Stimulated activated CD4-positive, alpha-beta T cell treated with anti-CD3 and anti-CD28 coated beads, TNF-alpha, amount 100 ng/mL, for 24 hours (primary cell): ENCODE data around the gene FAM20A.

Experiments
- DNase-seq, 3 experiments: peaks; one replicate each; pipeline ENCODE4 v3.0.0-alpha.2; 2020; ENCODE audit warnings: low read depth in 3 of 3

The FAM20A gene

DNA sequence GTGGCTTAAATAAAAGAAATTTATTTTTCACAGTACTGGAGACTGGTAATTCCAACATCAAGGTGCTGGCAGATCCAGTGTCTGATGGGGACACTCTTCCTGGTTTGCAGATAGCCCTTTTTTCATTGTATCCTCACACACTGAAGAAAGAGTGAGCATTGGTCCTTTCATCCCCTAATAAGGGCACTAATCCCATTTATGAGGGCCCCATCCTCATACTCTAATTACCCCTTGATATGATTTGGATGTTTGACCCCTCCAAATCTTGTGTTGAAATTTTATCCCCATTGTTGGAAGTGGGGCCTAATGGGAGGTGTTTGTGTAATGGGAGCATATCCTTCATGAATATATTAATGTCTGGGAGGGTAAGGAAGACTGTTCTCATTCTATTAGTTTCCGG, 9.4 kb upstream of the FAM20A start:
- no peak for DNase-seq

DNA sequence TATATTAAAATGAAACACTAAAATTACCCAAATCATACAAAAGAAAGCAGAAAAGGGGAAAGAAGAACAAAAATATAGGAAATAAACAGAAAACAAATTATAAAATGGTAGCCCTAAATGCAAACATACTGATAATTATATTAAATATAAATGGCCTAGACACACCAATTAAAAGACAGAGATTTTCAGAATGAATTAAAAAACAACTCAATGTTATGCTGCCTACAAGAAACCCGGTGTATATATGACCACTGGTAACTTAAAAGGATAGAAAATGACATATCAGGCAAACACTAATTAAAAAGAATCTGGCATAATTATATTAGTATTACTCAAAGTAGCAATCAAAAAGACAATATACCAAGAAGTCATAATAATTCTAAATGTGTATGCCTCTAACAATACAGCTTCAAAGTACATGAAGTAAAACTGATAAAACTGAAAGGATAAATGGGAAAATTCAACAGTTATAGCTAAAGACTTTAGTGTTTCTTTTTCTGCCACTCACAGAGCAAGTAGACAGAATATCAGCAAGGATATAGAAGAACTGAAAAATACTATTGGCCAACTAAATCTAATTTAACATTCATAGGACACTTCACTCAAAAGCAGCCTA, 7.5 kb upstream of the FAM20A start:
- no peak for DNase-seq

DNA sequence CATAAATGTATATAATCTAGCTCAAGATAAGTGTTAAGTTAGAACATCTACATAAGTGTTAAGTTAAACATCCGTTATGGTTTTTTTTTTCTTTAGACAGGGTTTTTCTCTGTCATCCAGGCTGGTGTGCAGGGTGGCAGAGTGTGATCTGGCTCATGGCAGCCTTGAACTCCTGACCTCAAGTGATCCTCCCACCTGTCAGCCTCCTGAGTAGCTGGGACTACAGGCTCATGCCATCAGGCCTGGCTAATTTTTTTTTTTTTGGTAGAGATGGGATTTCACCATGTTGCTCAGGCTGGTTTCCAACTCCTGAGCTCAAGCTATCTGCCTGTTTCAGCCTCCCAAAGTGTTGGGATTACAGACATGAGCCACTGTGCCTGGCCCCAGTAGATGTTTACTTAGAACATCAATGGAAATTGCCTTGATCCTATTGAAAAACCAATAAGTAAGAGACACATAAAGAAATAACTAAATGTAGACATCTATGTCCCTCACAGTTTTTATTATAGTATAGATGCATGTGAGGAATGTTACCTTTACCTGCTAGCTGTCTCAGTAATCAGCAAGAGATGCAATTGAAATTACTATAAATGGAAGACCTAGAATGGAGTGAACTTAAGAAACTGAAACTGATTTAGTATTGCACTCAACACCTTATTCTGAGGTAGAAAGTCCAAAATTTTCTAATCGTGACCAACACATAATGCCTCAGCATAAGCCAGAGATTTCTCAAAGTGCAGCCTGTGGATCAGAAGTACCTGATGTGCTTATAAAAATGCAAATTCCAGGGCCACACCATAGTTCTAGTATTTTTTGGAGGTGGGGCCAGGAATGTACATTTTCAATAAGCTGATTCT, 5.5 kb upstream of the FAM20A start:
- DNase-seq: no peak

DNA sequence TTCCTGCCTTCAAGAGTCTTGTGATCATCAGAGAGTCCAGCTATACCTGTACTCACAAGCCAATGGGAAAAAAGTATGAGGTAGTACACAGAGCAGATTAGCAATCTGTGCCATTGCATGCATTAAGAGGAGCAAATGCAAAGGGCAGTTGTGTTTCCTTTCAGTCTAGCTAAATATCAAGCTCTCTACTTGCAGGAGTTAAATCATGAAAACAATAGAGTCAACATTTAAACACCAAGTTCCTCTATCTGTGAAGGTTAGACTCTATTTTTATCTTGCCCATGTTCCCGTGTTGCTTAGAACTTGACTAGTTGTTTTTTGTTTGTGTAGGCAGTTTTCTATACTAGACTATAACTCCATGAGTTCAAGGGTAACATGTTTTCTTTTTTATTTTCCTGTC, 4.7 kb upstream of the FAM20A start:
- DNase-seq: no peak

DNA sequence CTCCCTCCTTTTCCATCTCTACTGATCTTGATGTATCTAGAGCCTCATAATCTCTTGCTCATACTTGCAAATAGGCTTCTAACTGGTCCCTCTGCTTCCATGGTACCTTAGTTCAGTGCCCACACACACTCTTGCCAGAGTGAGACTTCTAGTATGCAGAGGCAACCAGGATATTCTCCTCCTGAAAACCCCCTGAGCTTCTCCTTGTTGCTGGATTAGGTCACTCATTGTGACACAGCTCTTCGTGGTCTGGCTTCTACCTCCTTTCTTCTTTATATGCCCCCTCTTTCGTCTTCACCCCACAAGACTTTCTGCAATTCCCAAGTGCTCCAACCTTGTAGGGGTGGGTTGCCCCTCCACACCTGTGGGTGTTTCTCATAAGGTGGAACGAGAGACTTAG, 2.5 kb upstream of the FAM20A start:
- no peak for DNase-seq

DNA sequence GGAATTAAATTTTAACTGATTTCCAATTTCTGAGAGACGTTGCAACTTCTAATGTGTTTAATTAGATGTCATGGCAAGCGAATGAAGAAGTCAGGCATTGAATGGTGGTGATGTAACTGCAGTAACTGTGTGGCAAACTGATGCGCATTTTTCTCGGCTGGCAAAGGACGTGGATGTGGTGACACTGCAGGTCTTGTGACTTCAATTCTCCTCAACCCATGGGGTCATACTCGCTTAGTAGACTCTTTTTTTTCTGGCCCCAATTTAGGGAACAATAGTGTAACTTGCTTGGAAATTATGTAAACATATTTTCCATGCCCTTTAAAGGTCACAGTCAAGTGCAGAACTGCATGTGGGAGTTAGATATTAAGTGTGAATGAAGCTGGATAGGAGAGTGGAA, 1.9 kb upstream of the FAM20A start:
- no peak for DNase-seq

DNA sequence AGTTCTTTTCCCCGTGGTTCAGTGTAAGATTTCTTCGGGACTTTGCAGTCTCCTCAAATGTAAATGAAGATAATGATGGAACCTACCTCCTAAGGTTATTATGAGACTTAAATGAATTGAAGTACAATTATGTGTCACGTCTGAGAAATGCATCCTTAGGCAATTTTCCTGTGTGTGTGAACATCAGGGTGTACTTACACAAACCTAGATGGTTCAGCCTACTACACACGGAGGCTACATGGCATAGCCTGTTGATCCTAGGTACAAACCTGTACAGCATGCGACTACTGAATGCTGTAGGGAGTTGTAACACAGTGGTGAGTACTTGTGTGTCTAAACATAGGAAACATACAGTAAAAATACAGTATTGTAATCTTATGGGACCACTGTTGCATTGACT, 1.1 kb upstream of the FAM20A start:
- DNase-seq: no peak

DNA sequence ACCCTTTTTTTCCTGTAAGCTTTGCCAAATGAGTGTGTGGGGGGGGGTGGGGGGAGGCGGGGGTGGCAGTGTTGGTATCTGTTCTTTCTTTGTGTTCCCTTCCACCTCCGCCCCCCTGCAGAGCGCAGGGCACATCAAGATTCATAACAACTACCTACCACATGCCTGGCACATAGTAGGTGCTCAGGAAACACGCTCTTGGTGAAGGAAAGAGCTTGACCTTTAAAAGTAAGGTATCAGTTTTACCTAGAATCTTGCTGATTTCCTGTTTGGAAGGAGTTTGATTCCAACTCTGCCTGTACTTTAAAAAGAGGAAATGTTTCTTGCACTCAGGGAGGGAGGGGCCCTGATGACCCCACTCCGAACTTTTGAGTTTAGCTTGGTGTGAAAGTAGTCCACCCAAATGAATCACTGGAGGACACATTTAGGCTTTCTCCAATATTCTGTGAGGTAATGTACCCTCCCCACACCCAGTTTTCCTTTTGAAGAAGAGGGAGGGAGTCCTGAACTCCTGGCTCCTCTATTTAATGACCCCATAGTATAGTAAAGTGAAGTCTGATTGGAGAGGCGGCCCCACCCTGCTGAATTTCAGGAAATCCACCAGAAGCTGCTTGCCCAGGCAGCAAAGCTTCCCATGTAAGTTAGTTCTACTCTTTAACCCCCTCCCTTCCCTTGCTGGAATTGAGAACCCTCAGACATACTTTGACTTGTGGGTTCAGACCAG, 560 bp upstream of the FAM20A start:
- no peak for DNase-seq

DNA sequence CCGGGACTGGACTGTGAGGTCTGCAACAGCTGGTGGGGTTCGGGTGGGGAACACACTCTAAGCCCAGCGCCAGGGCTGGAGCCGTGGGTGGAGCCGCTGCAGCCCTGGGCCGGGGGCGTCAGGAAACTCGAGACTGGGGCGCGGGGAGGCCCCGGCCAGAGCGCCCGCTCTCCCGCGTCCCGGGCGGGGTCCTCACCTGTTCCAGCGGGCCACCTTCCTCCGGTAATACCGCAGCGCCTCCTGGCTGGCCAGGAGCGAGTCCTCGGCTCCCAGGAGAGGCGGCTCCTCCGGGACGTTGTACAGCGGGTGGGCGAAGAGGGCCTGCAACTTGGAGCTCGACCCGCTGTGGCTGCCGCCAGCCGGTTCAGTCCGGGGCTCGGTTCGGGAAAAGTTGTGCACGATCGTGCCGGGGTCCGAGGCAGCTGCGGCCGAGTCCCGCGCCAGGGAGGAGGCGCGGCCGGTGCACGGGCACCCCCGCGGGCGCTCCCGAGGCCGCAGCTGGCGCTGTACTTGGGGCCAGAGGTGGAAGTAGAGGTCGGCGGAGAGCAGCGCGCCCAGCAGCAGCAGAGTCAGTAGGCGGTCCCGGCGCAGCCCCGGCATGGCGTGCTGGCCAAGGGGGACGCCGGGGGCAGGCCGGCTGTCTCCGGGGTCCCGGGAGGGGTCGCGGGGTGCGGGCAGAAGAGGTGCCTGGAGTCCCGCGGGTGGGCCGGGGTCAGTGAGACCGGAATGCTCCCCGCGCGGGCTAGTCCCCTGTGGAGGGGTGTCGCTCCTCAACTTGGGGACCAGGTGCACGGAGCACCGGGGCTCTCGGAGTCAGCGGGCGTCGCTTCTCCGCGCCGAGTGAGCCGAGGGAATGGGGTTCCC, 868 bp downstream of the FAM20A start:
- DNase-seq: peak in 1 of 3 experiments; percentile 3

DNA sequence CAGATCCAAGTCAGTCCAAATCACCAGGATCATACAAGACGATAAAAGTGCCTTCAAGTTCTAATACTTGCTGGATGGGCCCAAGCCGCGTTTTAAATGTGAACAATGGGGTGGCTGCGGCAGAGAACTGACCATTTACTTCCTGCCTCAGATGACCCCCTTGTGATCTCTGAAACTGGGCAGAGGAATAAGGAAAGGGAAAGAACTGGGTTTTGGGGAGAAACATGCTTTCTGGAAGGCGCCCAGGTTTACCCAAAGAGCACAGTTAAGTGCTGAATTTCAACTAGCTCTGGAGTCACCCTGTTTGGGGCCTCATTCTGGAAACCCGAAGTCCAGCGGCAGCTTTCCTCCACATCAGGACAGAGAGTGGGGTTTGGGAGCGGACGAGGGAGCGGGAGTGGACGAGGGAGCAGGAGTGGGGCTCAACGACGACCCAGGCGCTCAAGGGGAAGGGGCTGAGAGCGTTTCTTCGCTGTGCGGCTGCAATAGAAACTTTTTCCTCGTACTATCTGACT, 1.6 kb downstream of the FAM20A start:
- DNase-seq: no peak

DNA sequence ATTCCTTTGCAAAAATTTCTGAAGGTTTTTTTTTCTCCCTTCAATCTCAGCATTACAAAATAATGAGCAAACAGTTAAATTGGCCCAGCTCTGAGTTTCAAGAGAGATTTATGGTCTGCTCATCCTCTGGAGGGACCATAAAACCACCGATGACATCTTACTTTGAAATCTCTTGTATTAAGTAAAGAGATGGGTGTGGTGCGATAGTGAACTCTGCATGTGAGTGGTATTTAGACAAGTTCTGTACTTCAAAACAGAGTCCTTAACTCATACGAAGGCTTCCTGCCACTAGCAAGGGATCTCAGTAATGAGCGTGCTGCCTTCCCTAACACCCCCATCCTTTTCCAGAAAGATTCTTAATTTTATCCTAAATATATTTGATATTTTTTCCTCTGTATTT, 2.1 kb downstream of the FAM20A start:
- DNase-seq: no peak

DNA sequence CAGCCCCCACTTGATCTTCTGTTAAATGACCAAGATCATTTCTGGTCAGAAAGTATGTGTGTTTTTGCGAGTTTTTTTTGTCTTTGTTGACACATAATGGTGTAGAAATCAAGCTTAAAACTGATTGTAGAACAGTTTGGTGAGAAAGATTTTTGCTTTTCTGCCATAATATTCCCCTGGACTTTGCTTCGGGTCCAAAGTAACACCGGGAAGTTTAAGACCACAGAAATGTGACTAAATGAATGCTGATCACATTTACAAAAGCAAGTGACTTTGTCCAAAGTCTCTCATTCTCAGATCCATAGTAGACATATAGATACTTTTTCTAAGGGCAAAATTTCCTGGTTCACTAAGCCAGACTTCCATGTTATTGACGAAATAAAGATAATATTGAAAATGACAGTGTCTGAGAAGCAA, 2.6 kb downstream of the FAM20A start:
- DNase-seq: no peak

DNA sequence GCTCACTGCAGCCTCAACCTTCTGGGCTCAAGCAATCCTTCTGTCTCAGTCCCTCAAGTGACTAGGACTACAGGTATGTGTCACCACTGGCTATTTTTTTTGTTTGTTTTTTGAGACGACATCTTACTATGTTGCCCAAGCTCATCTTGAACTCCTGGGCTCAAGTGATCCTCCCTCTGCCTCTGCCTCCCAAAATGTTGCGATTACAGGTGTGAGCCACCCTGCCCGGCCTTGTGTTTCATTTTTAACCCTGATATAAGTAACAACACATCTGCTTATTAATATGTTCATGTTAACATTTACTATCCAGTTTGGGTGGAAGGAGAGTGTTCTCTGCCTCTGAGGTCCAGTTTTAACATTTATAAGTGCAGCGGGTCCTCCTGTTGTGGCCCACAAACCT, 3.1 kb downstream of the FAM20A start:
- no peak for DNase-seq

DNA sequence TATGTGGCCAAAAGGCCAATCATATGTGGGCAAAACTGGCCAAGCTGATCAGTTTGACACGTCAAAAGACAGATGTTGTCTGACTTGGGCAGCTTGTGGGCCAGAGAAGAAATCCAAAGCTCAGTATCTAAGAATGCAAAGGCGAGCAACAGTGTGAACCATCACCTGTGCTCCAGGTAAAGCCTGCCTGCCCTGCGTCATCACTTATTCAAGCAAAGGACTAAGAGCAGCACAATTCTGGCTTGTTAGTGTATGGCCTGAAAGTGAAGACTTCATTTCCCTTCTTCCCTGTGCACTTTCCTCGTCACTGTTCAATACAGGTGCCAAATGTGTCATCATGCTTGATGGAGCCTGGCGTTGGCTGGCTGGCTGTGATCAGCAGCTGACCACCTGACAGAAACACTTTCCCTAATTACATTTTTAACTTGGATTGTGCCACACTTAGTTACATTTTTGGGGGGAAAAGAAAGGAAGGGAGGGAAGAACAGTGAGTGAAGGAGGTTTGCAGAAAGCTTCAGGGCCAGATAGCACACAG, 4.7 kb downstream of the FAM20A start:
- no peak for DNase-seq

DNA sequence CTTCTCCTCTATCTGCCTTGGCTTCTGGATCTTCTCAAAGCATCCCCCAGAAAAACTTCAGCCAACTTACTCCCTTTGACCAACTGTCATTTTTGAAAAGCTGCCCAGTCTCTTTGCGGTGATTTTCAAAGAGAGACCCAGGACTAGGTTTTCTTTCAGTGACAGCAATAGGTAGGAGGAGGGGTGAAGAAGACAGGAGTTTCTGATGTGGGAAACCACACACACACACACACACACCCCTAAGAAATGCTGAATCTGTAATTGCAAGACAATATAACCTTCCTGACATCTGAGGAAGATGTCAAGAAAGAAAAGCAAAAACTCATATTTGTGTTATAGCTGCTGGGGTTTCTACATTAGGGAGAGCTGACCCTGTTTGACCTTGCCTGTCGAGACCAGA, 5.2 kb downstream of the FAM20A start:
- DNase-seq: no peak

DNA sequence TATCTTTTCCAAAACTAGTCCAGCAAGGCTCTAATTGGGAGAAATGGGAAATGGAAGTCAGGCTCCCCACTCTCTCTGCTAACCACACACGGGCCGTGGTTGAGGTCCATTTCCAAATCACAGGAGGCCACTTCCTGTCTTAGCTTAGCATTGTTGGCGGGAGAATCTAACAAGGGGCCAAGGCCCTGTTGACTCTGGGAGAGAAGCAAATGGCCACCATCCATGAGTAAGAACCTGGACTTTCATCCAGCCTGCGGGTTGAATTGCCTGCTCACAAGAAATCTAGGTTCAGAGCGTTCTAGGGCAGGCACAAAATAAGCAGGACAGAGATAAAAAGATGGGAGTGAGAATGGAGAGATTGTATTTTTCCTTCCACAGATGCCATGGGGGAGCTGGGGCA, 5.7 kb downstream of the FAM20A start:
- no peak for DNase-seq

DNA sequence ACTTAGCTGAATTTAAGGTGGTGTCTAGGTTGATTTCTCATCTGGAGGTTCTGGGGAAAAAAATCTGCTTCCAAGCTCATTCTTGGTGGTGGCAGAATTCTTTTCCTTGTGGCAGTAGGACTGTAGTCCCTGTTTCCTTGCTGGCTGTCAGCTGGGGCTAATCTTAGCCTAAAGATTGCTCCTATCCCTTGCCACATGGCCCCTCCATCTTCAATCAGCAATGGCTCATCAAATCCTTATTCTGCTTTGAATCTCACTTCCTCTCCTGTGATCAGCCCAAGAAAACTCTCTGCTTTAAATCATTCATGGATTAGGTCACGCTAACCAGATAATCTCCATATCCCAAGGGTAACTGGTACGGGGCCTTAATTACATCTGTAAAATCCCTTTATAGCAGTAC, 6.6 kb downstream of the FAM20A start:
- DNase-seq: no peak

DNA sequence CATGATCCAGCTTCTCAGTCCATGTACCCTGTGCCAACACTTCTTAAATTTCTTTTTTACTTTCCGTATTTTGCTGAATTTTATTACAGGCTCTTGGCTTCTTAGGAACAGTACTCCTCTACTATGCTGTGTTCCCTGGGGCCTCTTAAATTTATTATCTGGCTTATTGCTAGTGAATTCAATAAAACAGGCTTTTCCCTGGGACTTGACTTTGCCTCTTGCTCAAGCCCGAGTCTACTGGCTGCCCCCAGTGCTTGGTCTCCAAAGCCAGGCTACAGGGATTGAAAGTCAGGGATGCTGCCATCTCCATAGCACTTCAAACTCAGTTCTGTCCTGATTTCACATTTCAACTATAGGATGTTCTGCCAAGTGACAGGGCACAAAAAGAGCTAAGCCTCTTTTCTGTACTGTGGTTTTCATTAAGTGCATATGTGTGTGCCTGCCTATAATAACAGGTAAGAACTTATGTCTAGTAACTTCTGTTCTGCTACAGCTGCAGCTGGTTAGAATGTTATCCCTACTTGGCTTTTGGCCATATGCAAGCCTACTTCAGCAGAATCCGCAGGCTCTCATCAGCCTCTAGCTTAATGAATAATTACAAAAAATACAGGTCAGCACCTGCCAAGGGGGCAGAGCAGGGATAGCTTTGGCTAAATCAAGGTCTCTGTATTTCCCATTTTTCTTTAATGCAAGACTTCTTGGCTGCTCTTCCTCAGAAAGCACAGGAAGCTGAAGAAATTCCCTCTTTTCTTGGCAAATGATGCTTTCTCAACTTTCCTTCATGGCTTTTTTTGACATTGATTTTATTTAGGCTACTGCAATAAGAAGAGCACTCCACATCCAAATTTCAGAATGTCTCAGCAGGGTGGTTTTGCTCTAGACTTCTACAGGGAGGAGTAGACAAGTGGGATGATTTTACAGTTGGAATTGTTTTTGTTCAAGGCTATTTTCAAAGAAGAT, 8.2 kb downstream of the FAM20A start:
- no peak for DNase-seq

DNA sequence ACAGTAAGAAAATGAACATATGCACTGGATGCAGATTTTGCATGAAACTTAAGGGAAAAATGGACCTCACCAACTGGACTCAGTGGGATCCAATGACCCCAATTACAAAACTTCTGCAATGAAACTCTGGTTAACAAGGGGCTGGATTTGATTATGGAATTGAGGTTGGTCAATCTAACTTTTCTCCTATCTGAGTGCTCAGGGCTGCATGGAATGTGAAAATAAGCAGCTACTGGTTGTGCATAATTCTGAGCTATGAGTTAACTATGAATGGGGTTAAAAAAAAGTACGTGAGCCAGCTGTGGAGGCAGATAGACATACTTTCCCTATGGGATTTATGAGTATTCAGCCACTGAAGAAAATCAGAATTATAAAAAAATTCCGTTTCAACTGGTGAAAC, 9.2 kb downstream of the FAM20A start:
- no peak for DNase-seq

DNA sequence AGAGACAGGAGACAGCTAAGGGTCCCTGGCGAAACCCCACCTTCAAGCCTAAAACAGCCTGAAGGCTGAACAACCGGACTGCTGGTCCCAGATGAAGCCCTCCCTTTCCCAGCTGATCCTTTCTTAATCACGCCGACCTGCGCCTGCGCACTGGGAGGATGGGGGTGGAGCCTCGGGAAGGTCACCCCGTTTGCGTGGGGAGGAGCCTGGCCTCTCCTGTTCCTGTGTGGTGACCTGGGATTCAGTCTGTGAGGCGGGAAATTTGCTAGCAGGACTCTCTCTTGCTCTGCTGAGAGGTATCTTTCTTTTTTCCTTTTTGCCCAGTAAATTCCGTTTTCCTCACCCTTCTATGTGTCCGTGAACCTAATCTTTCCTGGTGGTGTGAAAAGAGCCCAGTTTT, 9.6 kb downstream of the FAM20A start:
- DNase-seq: peak in 1 of 3 experiments; percentile 5
